ENCODE data around the gene PRPH2. TPM values are rescaled to one million over a fixed set of nuclear protein-coding genes. Genes with fewer than 3 reads are reported as not detected.
"Not testable (repeated sequence)": the region's sequence is repeated elsewhere in the genome, so short reads cannot be mapped to it uniquely, and the experiment has no call there.

Gene PRPH2
- total RNA-seq, 2 donors from 2014 or later: 0.27 to 3.3 TPM

- no peaks in the 10 kb centered on the region for H3K9me3 ChIP-seq
- no peaks in the 10 kb centered on the region for H3K4me1 ChIP-seq (replicated peaks)
- no peak for DNase-seq (ENCODE audit: low spot score)
- WGBS: 78% methylated on average over 3 of the region's 3 CpGs
- no peaks in the 10 kb centered on the region for H3K27me3 ChIP-seq (replicated peaks; ENCODE audit: insufficient read depth)
- H3K27ac ChIP-seq: no peak overlapping the region
- no peak for TF ChIP-seq CTCF (IDR thresholded peaks at IDR 0.05)
- no peak for TF ChIP-seq POLR2AphosphoS5 (IDR thresholded peaks at IDR 0.05)
- no peak overlapping the region for H3K4me3 ChIP-seq
- peaks cover 6 to 13% of the 10 kb centered on the region in 2 donors for H3K36me3 ChIP-seq
- intact Hi-C loops (cut with DNase I): no loop called here
Observed at GRCh38 chr6:42674780-42675179, 47.6 kb downstream of the PRPH2 start.

- H3K4me1 ChIP-seq (replicated peaks); intact Hi-C loops (cut with DNase I); H3K27me3 ChIP-seq (replicated peaks; ENCODE audit: insufficient read depth); H3K9me3 ChIP-seq; DNase-seq (ENCODE audit: low spot score); H3K4me3 ChIP-seq; H3K27ac ChIP-seq: not testable (repeated sequence)
- H3K36me3 ChIP-seq: peaks cover 6 to 12% of the 10 kb centered on the region in 2 donors
- WGBS: 65% methylated on average over 6 of the region's 6 CpGs
Observed at GRCh38 chr6:42674368-42674767, 48.0 kb downstream of the PRPH2 start.

- H3K4me3 ChIP-seq: no peak overlapping the region
- DNase-seq (ENCODE audit: low spot score): no peak
- H3K9me3 ChIP-seq: no peaks in the 10 kb centered on the region
- no peak overlapping the region for H3K27ac ChIP-seq
- 93% methylated on average over 2 of the region's 2 CpGs for WGBS
- H3K36me3 ChIP-seq: peaks cover 0 to 5% of the 10 kb centered on the region in 2 donors
- TF ChIP-seq CTCF (IDR thresholded peaks at IDR 0.05) (no peak), POLR2AphosphoS5 (IDR thresholded peaks at IDR 0.05) (no peak), POLR2A (IDR thresholded peaks at IDR 0.05) (no peak)
- intact Hi-C loops (cut with DNase I): loop anchor here (5.0 kb wide), 1 partner anchor 213 kb away; the partner anchor contains the start of gene RPL7L1
- H3K27me3 ChIP-seq (replicated peaks; ENCODE audit: insufficient read depth): no peaks in the 10 kb centered on the region
- H3K4me1 ChIP-seq (replicated peaks): no peaks in the 10 kb centered on the region
Observed at GRCh38 chr6:42664718-42665117, 57.7 kb downstream of the PRPH2 start.

- peaks cover 5 to 7% of the 10 kb centered on the region in 2 donors for H3K36me3 ChIP-seq
- no peaks in the 10 kb centered on the region for H3K4me1 ChIP-seq (replicated peaks)
- 0% methylated on average over 5 of the region's 5 CpGs for whole genome bisulfite sequencing
- peak; percentile 77 for DNase-seq (ENCODE audit: low spot score)
- no peaks in the 10 kb centered on the region for H3K9me3 ChIP-seq
- no peak overlapping the region for H3K27ac ChIP-seq
- TF ChIP-seq POLR2AphosphoS5 (IDR thresholded peaks at IDR 0.05) (peak; percentile 58), CTCF (IDR thresholded peaks at IDR 0.05) (peak; percentile 71 to 96 (median 88)), POLR2A (IDR thresholded peaks at IDR 0.05) (no peak)
- no peaks in the 10 kb centered on the region for H3K27me3 ChIP-seq (replicated peaks; ENCODE audit: insufficient read depth)
- no peak overlapping the region for H3K4me3 ChIP-seq
- intact Hi-C loops (cut with DNase I): loop anchor here (1.0 to 5.0 kb wide), 2 partner anchors 65 to 216 kb away; partner anchors contain the start of gene RPL7L1
Observed at GRCh38 chr6:42661540-42662153, 60.8 kb downstream of the PRPH2 start.

GRCh38 chr6:42659806-42660205 is 62.6 kb downstream of the PRPH2 start:
- Histone ChIP-seq H3K4me1 (replicated peaks) (no peaks in the 10 kb centered on the region), H3K9me3 (no peaks in the 10 kb centered on the region), H3K36me3 (peaks cover 5 to 7% of the 10 kb centered on the region in 2 donors), H3K27me3 (replicated peaks; ENCODE audit: insufficient read depth) (no peaks in the 10 kb centered on the region), H3K4me3 (no peak overlapping the region), H3K27ac (no peak overlapping the region)
- no peak for DNase-seq (ENCODE audit: low spot score)
- intact Hi-C loops (cut with DNase I): loop anchor here (5.0 kb wide), 1 partner anchor 217 kb away; the partner anchor contains the start of gene RPL7L1
- WGBS: 23% methylated on average over 1 of the region's 1 CpG
- no peak for TF ChIP-seq POLR2AphosphoS5 (IDR thresholded peaks at IDR 0.05)

- Histone ChIP-seq H3K27me3 (replicated peaks; ENCODE audit: insufficient read depth) (no peaks in the 10 kb centered on the region), H3K36me3 (peaks cover 0 to 1% of the 10 kb centered on the region in 2 donors), H3K9me3 (no peaks in the 10 kb centered on the region), H3K27ac (no peak overlapping the region), H3K4me1 (replicated peaks) (no peaks in the 10 kb centered on the region), H3K4me3 (no peak overlapping the region)
- no peak for TF ChIP-seq CTCF (IDR thresholded peaks at IDR 0.05)
- DNase-seq (ENCODE audit: low spot score): no peak
- intact Hi-C loops (cut with DNase I): no loop called here
- WGBS: 89% methylated on average over 5 of the region's 5 CpGs
Observed at GRCh38 chr6:42653851-42654250, 68.5 kb downstream of the PRPH2 start.
